Peyer's patch (tissue), 4 donors: Measurements from ENCODE around the gene ANO6. TPM values are rescaled to one million over a fixed set of nuclear protein-coding genes. Genes with fewer than 3 reads are reported as not detected.

ENCODE experiments used
- DNase-seq, 3 donors: peaks; one replicate each; pipeline ENCODE4 v3.0.0-alpha.2; 2017 to 2019
- H3K27ac ChIP-seq, 4 donors: fragments of 200-600 bp; sonication (generic); one replicate each; pipeline ENCODE4 v1.5.1; 2016 to 2019
- H3K27me3 ChIP-seq, 2 donors: fragments of 200-600 bp; sonication (generic); one replicate each; pipeline ENCODE4 v1.5.1; 2019
- H3K36me3 ChIP-seq, 3 donors: fragments of 200-600 bp; sonication (generic); one replicate each; pipeline ENCODE4 v1.5.1; 2016 to 2019
- H3K4me1 ChIP-seq, 4 donors: fragments of 200-600 bp; sonication (generic); one replicate each; pipeline ENCODE4 v1.5.1; 2016 to 2019
- H3K4me3 ChIP-seq, 4 donors: fragments of 200-600 bp; sonication (generic); 1 replicate in 3 of 4; 2 replicates in 1 of 4; pipeline ENCODE4 v1.5.1; 2016 to 2019; ENCODE audit warnings: mild to moderate bottlenecking in 1 of 4
- H3K9me3 ChIP-seq, 4 donors: fragments of 200-600 bp; sonication (generic); one replicate each; pipeline ENCODE4 v1.5.1; 2016 to 2019; ENCODE audit warnings: mild to moderate bottlenecking in 1 of 4
- CTCF ChIP-seq, 6 experiments: fragments of 450-650 bp in 4 of 6; fragments of 200-600 bp in 2 of 6; sonication (generic) in 1 of 6; IDR thresholded peaks; one replicate each; pipeline ENCODE4 v1.5.1; 2017 to 2019; ENCODE audit warnings: antibody characterized with exemption in 6 of 6, mild to moderate bottlenecking in 3 of 6, moderate library complexity in 1 of 6
- POLR2A ChIP-seq, 2 donors: fragments of 450-650 bp; IDR thresholded peaks; one replicate each; pipeline ENCODE4 v1.5.1; 2017; ENCODE audit warnings: antibody characterized with exemption in 2 of 2, mild to moderate bottlenecking in 2 of 2, moderate library complexity in 2 of 2
- total RNA-seq, 4 donors: library from RNA; depleted of rRNA; stranded (reverse); fragments of >200 nt; gene quantifications; one replicate each; pipeline ENCODE4 v1.1.0, GENCODE V29; 2016

ANO6 gene
- total RNA-seq, 4 donors from 2014 or later: 28.9 to 93.3 (median 57.5) TPM

- TF ChIP-seq POLR2A (IDR thresholded peaks at IDR 0.05): no peak
- no peak for TF ChIP-seq CTCF (IDR thresholded peaks at IDR 0.05)
- H3K36me3 ChIP-seq: peaks cover 0 to 2% (median 0%) of the 10 kb centered on the region in 3 donors
- no peak for DNase-seq
- H3K4me1 ChIP-seq: peaks cover 0 to 8% (median 0%) of the 10 kb centered on the region in 4 donors
- no peak overlapping the region for H3K27ac ChIP-seq
- no peaks in the 10 kb centered on the region for H3K9me3 ChIP-seq
- no peaks in the 10 kb centered on the region for H3K27me3 ChIP-seq
- H3K4me3 ChIP-seq: no peak overlapping the region
Measured at GRCh38 chr12:45357539-45358417, 141.9 kb downstream of the ANO6 start.

- no peak for DNase-seq
- TF ChIP-seq POLR2A (IDR thresholded peaks at IDR 0.05) (no peak), CTCF (IDR thresholded peaks at IDR 0.05) (no peak)
- Histone ChIP-seq H3K36me3 (peaks cover 0 to 4% (median 0%) of the 10 kb centered on the region in 3 donors), H3K9me3 (peaks cover 0 to 11% (median 3%) of the 10 kb centered on the region in 4 donors), H3K4me1 (no peaks in the 10 kb centered on the region), H3K27me3 (no peaks in the 10 kb centered on the region), H3K4me3 (no peak overlapping the region), H3K27ac (no peak overlapping the region)
Measured at GRCh38 chr12:45362291-45362690, 146.4 kb downstream of the ANO6 start.

GRCh38 chr12:45363903-45364302 is 148.0 kb downstream of the ANO6 start:
- no peaks in the 10 kb centered on the region for H3K4me1 ChIP-seq
- peaks cover 0 to 11% (median 3%) of the 10 kb centered on the region in 4 donors for H3K9me3 ChIP-seq
- TF ChIP-seq POLR2A (IDR thresholded peaks at IDR 0.05): no peak
- TF ChIP-seq CTCF (IDR thresholded peaks at IDR 0.05): no peak
- no peak overlapping the region for H3K4me3 ChIP-seq
- no peaks in the 10 kb centered on the region for H3K27me3 ChIP-seq
- no peak for DNase-seq
- peaks cover 0 to 4% (median 0%) of the 10 kb centered on the region in 3 donors for H3K36me3 ChIP-seq
- no peak overlapping the region for H3K27ac ChIP-seq

- H3K27me3 ChIP-seq: no peaks in the 10 kb centered on the region
- H3K4me3 ChIP-seq: no peak overlapping the region
- peaks cover 0 to 12% (median 0%) of the 10 kb centered on the region in 3 donors for H3K36me3 ChIP-seq
- peaks cover 0 to 4% (median 1%) of the 10 kb centered on the region in 4 donors for H3K9me3 ChIP-seq
- peak in 1 of 3 donors; percentile 79 for DNase-seq
- TF ChIP-seq POLR2A (IDR thresholded peaks at IDR 0.05): no peak
- H3K27ac ChIP-seq: no peak overlapping the region
- H3K4me1 ChIP-seq: no peaks in the 10 kb centered on the region
Measured at GRCh38 chr12:45368841-45369489, 153.1 kb downstream of the ANO6 start.

- no peak for TF ChIP-seq POLR2A (IDR thresholded peaks at IDR 0.05)
- TF ChIP-seq CTCF (IDR thresholded peaks at IDR 0.05): no peak
- Histone ChIP-seq H3K27ac (no peak overlapping the region), H3K4me1 (no peaks in the 10 kb centered on the region), H3K9me3 (no peaks in the 10 kb centered on the region), H3K36me3 (peaks cover 0 to 20% (median 0%) of the 10 kb centered on the region in 3 donors), H3K27me3 (no peaks in the 10 kb centered on the region), H3K4me3 (no peak overlapping the region)
- DNase-seq: no peak
Measured at GRCh38 chr12:45377815-45378214, 161.9 kb downstream of the ANO6 start.

GRCh38 chr12:45379261-45379660 is 163.4 kb downstream of the ANO6 start:
- no peak for DNase-seq
- H3K4me1 ChIP-seq: no peaks in the 10 kb centered on the region
- no peak overlapping the region for H3K4me3 ChIP-seq
- TF ChIP-seq CTCF (IDR thresholded peaks at IDR 0.05) (no peak), POLR2A (IDR thresholded peaks at IDR 0.05) (no peak)
- H3K27me3 ChIP-seq: no peaks in the 10 kb centered on the region
- no peak overlapping the region for H3K27ac ChIP-seq
- peaks cover 0 to 30% (median 0%) of the 10 kb centered on the region in 3 donors for H3K36me3 ChIP-seq
- H3K9me3 ChIP-seq: no peaks in the 10 kb centered on the region
